ENCODE results near the gene LMNA. TPM values are rescaled to one million over a fixed set of nuclear protein-coding genes. Genes with fewer than 3 reads are reported as not detected.

Gene LMNA
- total RNA-seq, 1 experiment from 2014 or later = 112 TPM

DNA sequence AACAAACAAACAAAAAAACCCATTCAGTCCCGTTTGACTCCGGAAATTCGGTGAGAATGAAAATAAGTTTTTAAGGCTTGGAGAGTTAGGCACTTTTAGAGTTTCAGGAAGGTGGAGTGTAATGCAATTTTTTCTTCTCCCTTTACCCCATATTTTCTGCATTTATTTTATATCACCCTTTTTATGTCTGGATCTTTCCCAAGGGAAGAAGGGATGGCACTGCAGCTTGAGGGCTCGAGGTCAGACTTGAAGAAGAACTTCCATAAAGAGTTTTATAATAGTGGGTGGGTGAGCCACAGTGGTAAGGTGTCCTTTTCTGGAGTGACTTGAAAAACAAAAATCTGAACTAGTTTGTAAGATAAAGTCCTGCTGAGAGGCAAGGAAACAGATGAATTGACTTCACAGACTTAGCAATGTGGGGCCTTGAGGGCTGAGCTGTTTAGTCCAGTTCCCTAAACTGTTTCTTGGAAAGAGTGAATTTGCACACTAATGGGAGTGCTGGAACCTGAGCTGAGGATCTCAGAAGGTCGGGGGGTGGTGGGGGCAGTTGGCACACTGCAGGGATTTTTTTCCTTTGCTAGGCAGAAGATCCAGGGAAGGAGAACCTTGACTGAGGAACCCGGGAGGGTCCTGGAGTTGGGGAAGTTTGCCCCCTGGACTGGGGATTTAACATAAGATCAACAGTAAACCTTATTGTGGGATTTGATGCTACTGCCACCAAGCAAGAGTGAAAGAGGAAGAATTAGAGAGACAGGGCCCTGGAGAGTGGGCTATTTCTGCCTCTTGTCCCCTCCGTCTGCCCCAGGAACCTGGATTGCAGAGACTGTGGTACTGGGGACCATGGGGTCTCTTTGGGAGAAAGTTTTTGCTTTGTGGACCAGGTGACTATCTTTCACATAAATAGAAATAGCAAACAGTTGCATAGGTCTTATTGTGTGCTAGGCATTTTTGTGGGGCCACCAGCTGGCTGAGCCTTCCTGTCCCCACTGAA, 30.4 kb upstream of the LMNA start:
- TSS peak; percentile 59 for BruUV-seq (replicated peaks)
- CTCF ChIA-PET = interaction anchor here (0.9 to 1.3 kb wide), 2 partner anchors 33 to 141 kb away, joined by 3 read pairs; no protein-coding TSS in a partner anchor
- intact Hi-C loops (cut with micrococcal nuclease; ENCODE audit: unreplicated experiment) = no loop called here
- H3K4me1 ChIP-seq = peaks cover 34% of the 10 kb centered on the region
- Mint-ChIP-seq H3K27ac (ENCODE audit: unreplicated experiment) (peak overlapping the region; percentile 71), H3K27me3 (ENCODE audit: insufficient read depth, unreplicated experiment) (no peaks in the 10 kb centered on the region), H3K9me3 (ENCODE audit: unreplicated experiment) (no peaks in the 10 kb centered on the region), H3K4me3 (ENCODE audit: unreplicated experiment) (peak overlapping the region; percentile 88), H3K36me3 (ENCODE audit: insufficient read depth, unreplicated experiment) (peaks cover 8% of the 10 kb centered on the region), H3K4me1 (ENCODE audit: low read depth, unreplicated experiment) (peaks cover 31% of the 10 kb centered on the region)
- no peaks in the 10 kb centered on the region for H3K9me3 ChIP-seq
- H3K4me3 ChIP-seq (ENCODE audit: low read depth, low read length) = peak overlapping the region; percentile 83
- no peak for DNase-seq
- H3K27me3 ChIP-seq (replicated peaks; ENCODE audit: control insufficient read depth, insufficient read depth, low read length) = no peaks in the 10 kb centered on the region
- TF ChIP-seq, protein P1, sequence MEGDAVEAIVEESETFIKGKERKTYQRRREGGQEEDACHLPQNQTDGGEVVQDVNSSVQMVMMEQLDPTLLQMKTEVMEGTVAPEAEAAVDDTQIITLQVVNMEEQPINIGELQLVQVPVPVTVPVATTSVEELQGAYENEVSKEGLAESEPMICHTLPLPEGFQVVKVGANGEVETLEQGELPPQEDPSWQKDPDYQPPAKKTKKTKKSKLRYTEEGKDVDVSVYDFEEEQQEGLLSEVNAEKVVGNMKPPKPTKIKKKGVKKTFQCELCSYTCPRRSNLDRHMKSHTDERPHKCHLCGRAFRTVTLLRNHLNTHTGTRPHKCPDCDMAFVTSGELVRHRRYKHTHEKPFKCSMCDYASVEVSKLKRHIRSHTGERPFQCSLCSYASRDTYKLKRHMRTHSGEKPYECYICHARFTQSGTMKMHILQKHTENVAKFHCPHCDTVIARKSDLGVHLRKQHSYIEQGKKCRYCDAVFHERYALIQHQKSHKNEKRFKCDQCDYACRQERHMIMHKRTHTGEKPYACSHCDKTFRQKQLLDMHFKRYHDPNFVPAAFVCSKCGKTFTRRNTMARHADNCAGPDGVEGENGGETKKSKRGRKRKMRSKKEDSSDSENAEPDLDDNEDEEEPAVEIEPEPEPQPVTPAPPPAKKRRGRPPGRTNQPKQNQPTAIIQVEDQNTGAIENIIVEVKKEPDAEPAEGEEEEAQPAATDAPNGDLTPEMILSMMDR (IDR thresholded peaks at IDR 0.05; ENCODE audit: insufficient read depth in 1 of 2, low read depth in 1 of 2, low read length in 1 of 2, severe bottlenecking in 1 of 2, unreplicated experiment in 1 of 2) = no peak
- no peaks in the 10 kb centered on the region for H3K36me3 ChIP-seq (ENCODE audit: control insufficient read depth, insufficient read depth, low read length)
- POLR2A ChIA-PET = interaction anchor here (2.2 kb wide), 1 partner anchor 23 kb away, joined by 5 read pairs; the partner anchor contains the start of gene RAB25

DNA sequence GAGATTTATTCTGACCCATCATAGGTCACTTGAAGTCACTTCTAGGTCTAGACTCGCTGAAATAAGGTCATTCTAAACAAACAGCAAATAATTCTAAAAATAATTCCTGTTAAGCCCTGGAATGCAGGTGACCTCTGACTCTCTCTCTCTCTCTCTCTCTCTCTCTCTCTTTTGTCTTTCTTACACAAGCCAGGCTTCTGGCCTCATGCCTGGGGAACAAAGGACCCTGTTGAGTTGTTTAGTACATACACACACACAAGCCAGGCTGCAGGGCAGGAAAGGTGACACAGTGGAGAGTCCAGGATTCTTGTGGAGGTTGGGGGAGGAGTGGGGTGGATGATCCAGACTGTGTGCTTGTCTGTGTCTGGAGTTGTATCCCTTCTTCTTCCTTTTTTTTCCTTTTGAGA, 28.3 kb upstream of the LMNA start:
- CTCF ChIA-PET = interaction anchor here (1.0 kb wide), 1 partner anchor 44 kb away, joined by 3 read pairs; no protein-coding TSS in a partner anchor
- TF ChIP-seq, protein P1 (IDR thresholded peaks at IDR 0.05; ENCODE audit: insufficient read depth in 1 of 2, low read depth in 1 of 2, low read length in 1 of 2, severe bottlenecking in 1 of 2, unreplicated experiment in 1 of 2) = no peak
- peak overlapping the region; percentile 81 for H3K27ac Mint-ChIP-seq (ENCODE audit: unreplicated experiment)
- peaks cover 15% of the 10 kb centered on the region for H3K36me3 Mint-ChIP-seq (ENCODE audit: insufficient read depth, unreplicated experiment)
- H3K27me3 ChIP-seq (replicated peaks; ENCODE audit: control insufficient read depth, insufficient read depth, low read length) = no peaks in the 10 kb centered on the region
- DNase-seq = peak; percentile 90 to 91
- H3K4me1 Mint-ChIP-seq (ENCODE audit: low read depth, unreplicated experiment) = peaks cover 40% of the 10 kb centered on the region
- no TSS peak for BruUV-seq (replicated peaks)
- H3K9me3 ChIP-seq = no peaks in the 10 kb centered on the region
- H3K36me3 ChIP-seq (ENCODE audit: control insufficient read depth, insufficient read depth, low read length) = peaks cover 1% of the 10 kb centered on the region; the same call in 1 of the 2 replicates
- POLR2A ChIA-PET = interaction anchor here (0.7 kb wide), 1 partner anchor 32 kb away, joined by 4 read pairs; no protein-coding TSS in a partner anchor
- H3K4me1 ChIP-seq = peaks cover 39% of the 10 kb centered on the region
- no peak overlapping the region for H3K4me3 ChIP-seq (ENCODE audit: low read depth, low read length)
- intact Hi-C loops (cut with micrococcal nuclease; ENCODE audit: unreplicated experiment) = loop anchor here (1.0 to 2.0 kb wide), 4 partner anchors 20 to 139 kb away; partner anchors contain the start of gene LAMTOR2
- H3K4me3 Mint-ChIP-seq (ENCODE audit: unreplicated experiment) = peak overlapping the region; percentile 32
- H3K9me3 Mint-ChIP-seq (ENCODE audit: unreplicated experiment) = no peaks in the 10 kb centered on the region
- H3K27me3 Mint-ChIP-seq (ENCODE audit: insufficient read depth, unreplicated experiment) = no peaks in the 10 kb centered on the region

DNA sequence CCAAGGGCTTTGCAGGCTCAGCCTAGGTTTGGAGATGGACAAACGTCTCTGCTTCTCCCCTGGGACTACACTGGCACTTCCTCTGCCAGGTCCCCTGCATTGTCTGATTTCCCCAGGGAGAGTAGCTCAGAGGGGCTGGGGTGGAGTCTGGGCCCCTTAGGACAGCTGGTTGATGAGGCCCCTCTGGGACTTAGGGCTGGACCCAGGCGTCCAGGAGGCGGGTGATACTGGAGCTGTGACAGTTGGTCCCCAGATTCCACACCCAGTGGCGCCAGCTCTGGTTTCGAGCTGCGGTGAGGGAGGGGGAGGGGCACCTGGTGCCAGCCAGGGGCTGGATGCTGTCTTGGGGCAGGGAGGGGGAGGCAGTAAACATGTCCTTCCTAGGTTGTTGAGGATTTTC, 24.8 kb upstream of the LMNA start:
- intact Hi-C loops (cut with micrococcal nuclease; ENCODE audit: unreplicated experiment) = loop anchor here (1.0 kb wide), 1 partner anchor 41 kb away; no protein-coding TSS in a partner anchor
- Histone ChIP-seq H3K27me3 (replicated peaks; ENCODE audit: control insufficient read depth, insufficient read depth, low read length) (no peaks in the 10 kb centered on the region), H3K36me3 (ENCODE audit: control insufficient read depth, insufficient read depth, low read length) (peaks cover 1% of the 10 kb centered on the region; the same call in 1 of the 2 replicates), H3K4me1 (peaks cover 32% of the 10 kb centered on the region), H3K9me3 (no peaks in the 10 kb centered on the region), H3K4me3 (ENCODE audit: low read depth, low read length) (no peak overlapping the region)
- TF ChIP-seq, protein P1 (IDR thresholded peaks at IDR 0.05; ENCODE audit: insufficient read depth in 1 of 2, low read depth in 1 of 2, low read length in 1 of 2, severe bottlenecking in 1 of 2, unreplicated experiment in 1 of 2) = no peak
- no peaks in the 10 kb centered on the region for H3K9me3 Mint-ChIP-seq (ENCODE audit: unreplicated experiment)
- BruUV-seq (replicated peaks) = no TSS peak
- H3K36me3 Mint-ChIP-seq (ENCODE audit: insufficient read depth, unreplicated experiment) = peaks cover 15% of the 10 kb centered on the region
- H3K27ac Mint-ChIP-seq (ENCODE audit: unreplicated experiment) = no peak overlapping the region
- no peak for DNase-seq
- ChIA-PET CTCF (interaction anchor here (0.7 to 1.9 kb wide), 3 partner anchors 41 to 135 kb away, joined by 3 to 11 read pairs (median 4); no protein-coding TSS in a partner anchor), POLR2A (no interaction called here)
- no peak overlapping the region for H3K4me3 Mint-ChIP-seq (ENCODE audit: unreplicated experiment)
- no peaks in the 10 kb centered on the region for H3K27me3 Mint-ChIP-seq (ENCODE audit: insufficient read depth, unreplicated experiment)
- peaks cover 23% of the 10 kb centered on the region for H3K4me1 Mint-ChIP-seq (ENCODE audit: low read depth, unreplicated experiment)
